Omental fat pad (tissue), 4 donors: Measurements from ENCODE around the gene MYO15A. TPM values are rescaled to one million over a fixed set of nuclear protein-coding genes. Genes with fewer than 3 reads are reported as not detected.

ENCODE experiments used
- ATAC-seq: fragments of 150-250 bp; one replicate; pipeline ENCODE4 v1.9.1; 2016; ENCODE audit warnings: mild to moderate bottlenecking, moderate library complexity; ENCODE audit not compliant: low FRiP score
- DNase-seq: peaks from one replicate; pipeline ENCODE4 v3.0.0-alpha.2; 2019; ENCODE audit warnings: low spot score
- CTCF ChIP-seq, 3 donors: fragments of 450-650 bp; IDR thresholded peaks; one replicate each; pipeline ENCODE4 v1.5.1; 2016 to 2017; ENCODE audit warnings: antibody characterized with exemption in 3 of 3, mild to moderate bottlenecking in 3 of 3, moderate library complexity in 2 of 3
- total RNA-seq, 4 donors: library from RNA; depleted of rRNA; stranded (reverse); fragments of >200 nt; gene quantifications; one replicate each; pipeline ENCODE4 v1.1.0, GENCODE V29; 2016

MYO15A gene
- total RNA-seq, 4 donors from 2014 or later = 0.31 to 3.9 (median 2.0) TPM

- TF ChIP-seq CTCF (IDR thresholded peaks at IDR 0.05) = no peak
- ATAC-seq = no peak
- no peak for DNase-seq
These were observed 115.5 kb downstream of the MYO15A start for GRCh38 chr17:18224053-18224386.

- ATAC-seq (no peak), DNase-seq (no peak)
- TF ChIP-seq CTCF (IDR thresholded peaks at IDR 0.05) = no peak
These were observed 116.0 kb downstream of the MYO15A start for GRCh38 chr17:18224387-18225120.

- ATAC-seq (peak; percentile 96), DNase-seq (peak; percentile 91)
- no peak for TF ChIP-seq CTCF (IDR thresholded peaks at IDR 0.05)
These were observed 116.6 kb downstream of the MYO15A start, which contains the start of gene LLGL1 for GRCh38 chr17:18225121-18225641. TSS of gene LLGL1 (plus strand) at chr17:18225635. CDS start at chr17:18225683, 48 bp downstream.

GRCh38 chr17:18225642-18226283 lies 117.2 kb downstream of the MYO15A start:
- DNase-seq (no peak), ATAC-seq (peak; percentile 37)
- TF ChIP-seq CTCF (IDR thresholded peaks at IDR 0.05) = no peak

- TF ChIP-seq CTCF (IDR thresholded peaks at IDR 0.05) = no peak
- no peak for ATAC-seq
- no peak for DNase-seq
These were observed 117.9 kb downstream of the MYO15A start for GRCh38 chr17:18226284-18226945.

- DNase-seq (no peak), ATAC-seq (no peak)
- TF ChIP-seq CTCF (IDR thresholded peaks at IDR 0.05) = no peak
These were observed 119.1 kb downstream of the MYO15A start for GRCh38 chr17:18227635-18228034.
